Fibroblast of pulmonary artery (primary cell): ENCODE data around the gene SLN.

ENCODE experiments used
- DNase-seq: peaks from one replicate; pipeline ENCODE4 v3.0.0-alpha.2; 2010; ENCODE audit warnings: low read depth
- H3K4me3 ChIP-seq: replicated peaks from 2 replicates; pipeline ENCODE4 v1.5.1; 2011; ENCODE audit warnings: low read depth, mild to moderate bottlenecking, control low read depth, low read length, moderate library complexity
- CTCF ChIP-seq: IDR thresholded peaks from 2 replicates; pipeline ENCODE4 v1.5.1; 2011; ENCODE audit warnings: mild to moderate bottlenecking, control low read depth, low read length, inconsistent platforms; ENCODE audit errors: missing control alignments

SLN gene

GRCh38 chr11:107666911-107667613 lies 44.8 kb downstream of the SLN start:
- DNase-seq = no peak
- H3K4me3 ChIP-seq = no peak overlapping the region
- no peak for TF ChIP-seq CTCF

GRCh38 chr11:107665018-107665417 lies 46.8 kb downstream of the SLN start:
- peak; percentile 5 for DNase-seq
- no peak overlapping the region for H3K4me3 ChIP-seq
- no peak for TF ChIP-seq CTCF

GRCh38 chr11:107661656-107662055 lies 50.2 kb downstream of the SLN start:
- no peak for TF ChIP-seq CTCF
- no peak for DNase-seq
- H3K4me3 ChIP-seq = no peak overlapping the region

GRCh38 chr11:107660066-107660465 lies 51.8 kb downstream of the SLN start:
- no peak for TF ChIP-seq CTCF
- no peak for DNase-seq
- no peak overlapping the region for H3K4me3 ChIP-seq

- no peak for DNase-seq
- TF ChIP-seq CTCF = no peak
- no peak overlapping the region for H3K4me3 ChIP-seq
These were observed 52.5 kb downstream of the SLN start for GRCh38 chr11:107659310-107659709.
